Measurements from ENCODE around the gene FKBP15.

FKBP15 gene

DNA sequence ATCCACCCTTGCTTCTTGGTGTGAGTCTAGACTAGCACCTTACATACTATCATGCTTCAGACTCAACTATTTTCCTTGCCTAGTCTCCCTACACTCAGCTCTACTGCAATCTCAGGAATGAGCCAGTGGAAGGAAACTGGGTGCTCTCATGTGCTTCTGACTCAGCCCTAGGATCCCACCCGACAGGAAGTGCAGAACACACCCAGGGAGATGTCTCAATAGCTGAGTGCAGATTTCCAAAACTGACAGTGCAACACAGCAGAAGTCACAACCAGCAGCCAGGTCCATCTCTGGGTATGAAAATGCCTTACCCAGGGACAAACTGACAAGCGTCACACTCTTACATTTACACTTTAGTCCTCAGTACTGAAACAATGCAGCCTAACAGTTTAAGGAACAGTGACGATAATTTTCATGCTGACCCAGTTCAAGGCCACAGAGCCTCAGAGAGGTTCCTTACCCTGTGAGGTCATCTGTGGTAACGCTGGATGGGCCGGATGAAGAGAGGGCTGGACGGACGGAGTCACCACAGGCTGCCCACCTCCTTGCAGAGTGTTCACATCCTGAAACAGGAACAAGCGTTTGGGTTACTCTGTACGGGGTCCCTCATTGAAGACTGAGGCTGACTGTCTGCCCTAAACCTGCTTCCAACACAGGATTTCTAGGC, 33.0 kb downstream of the FKBP15 start:
- peak; percentile 64 for DNase-seq (ENCODE audit: low read depth)
- H3K4me3 ChIP-seq (ENCODE audit: low read depth, low read length), result no peak overlapping the region

DNA sequence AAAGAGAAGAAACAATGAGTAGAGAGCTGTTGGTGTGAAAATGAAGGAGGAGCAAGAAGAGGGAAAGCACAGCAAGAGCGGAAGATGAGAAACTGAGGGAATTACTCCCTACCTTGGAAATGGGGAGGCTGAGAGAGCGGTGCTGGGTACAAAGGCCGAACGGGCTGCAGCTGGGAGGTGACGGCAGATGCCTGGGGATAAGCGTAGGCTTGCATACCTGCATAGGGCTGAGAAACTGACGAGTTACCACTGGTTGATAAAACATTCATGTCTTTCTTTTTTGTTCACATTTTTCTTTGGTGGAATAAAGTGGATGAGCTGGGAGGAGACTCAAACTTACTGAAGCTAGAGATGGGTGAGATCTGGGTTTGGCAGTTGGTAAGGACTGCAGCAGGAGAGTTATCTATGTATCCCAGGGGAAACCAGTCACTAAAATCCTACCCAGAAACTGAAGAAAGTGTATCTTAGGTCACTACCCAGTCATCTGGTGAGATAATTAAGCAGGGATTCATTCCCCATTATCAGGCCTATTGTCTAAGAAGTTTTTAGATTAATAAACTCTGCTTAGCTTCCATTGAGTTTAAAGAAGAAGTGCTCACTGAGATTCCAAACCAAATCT, 34.8 kb downstream of the FKBP15 start:
- no peak for DNase-seq (ENCODE audit: low read depth)
- H3K4me3 ChIP-seq (ENCODE audit: low read depth, low read length), result no peak overlapping the region

DNA sequence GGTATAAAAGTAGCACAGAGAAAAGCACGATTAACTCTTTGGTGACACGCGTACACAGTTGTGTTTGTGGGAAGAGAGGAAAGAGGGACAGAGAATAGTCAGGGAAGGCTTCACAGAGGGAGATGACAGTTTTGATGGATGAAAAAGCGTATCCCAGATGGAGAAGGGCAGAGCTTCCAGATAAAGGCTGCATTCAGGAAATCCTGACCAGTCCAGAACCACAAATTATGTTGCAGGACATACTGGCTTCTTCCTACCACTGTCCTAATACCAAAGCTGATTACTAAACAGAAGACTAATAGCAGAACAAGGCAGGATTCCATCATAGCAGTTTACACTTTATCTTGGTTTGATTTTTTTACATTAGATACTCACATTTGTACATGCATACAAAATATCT, 35.8 kb downstream of the FKBP15 start:
- DNase-seq (ENCODE audit: low read depth), result no peak
- no peak overlapping the region for H3K4me3 ChIP-seq (ENCODE audit: low read depth, low read length)

DNA sequence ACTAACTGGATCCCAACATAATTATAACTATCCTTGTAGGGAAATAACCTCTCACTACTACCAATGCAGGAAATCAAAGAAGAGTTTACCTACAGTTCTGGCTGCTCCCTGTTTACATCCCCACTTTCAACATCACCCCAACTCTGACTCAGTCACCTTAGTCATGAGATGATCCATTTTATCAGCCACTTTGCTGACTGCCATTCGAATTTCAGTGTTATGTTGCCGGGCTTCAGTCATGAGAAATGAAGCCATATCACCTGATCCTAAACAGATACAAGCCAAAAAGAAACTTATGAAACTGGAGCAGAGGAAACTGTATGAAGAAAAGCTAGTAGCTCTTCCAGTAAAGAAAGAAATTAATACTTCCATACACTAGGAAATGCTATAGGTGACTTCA, 36.5 kb downstream of the FKBP15 start:
- no peak overlapping the region for H3K4me3 ChIP-seq (ENCODE audit: low read depth, low read length)
- no peak for DNase-seq (ENCODE audit: low read depth)

DNA sequence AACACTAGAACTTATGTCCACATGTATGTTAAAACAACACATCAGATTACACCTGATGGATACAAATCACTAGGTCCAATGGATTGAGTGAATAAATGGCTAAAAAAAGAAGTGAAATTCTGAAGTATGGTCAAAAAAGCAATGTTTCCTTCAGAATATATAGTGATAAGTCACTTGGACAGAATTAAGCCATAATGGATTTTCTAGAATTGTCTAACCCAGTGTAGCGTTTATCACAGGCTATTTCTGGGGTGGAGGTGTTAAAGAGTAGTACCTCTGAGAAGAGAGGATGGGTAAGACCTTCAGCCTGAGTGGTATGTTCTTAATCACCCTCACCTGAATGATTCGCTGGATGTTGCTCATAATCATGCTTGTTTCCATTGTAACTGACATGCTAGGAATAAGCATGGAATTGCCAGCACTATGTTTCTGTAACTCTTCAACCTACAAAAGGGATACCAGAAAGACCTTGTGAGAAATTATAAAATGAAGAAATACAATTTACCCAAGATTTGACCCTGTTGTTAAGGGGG, 37.1 kb downstream of the FKBP15 start:
- H3K4me3 ChIP-seq (ENCODE audit: low read depth, low read length), result no peak overlapping the region
- DNase-seq (ENCODE audit: low read depth), result no peak

DNA sequence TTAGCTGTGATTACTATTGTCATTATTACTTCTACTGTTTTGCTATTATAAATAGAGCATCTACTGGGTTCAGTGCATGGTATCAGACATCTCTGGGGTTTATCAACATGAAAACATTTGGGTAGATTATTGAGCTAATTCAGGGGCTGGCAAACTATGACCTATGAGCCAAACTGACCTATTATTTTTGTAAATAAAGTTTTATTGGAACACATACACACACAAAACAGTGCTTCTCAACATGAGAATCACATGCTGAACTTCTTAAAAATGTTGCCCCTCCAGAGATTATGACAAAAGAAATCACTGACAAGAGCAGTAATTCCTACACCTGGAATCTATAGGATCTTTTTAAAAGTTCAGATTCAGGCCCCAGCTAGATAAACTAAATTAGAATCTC, 39.9 kb downstream of the FKBP15 start:
- DNase-seq (ENCODE audit: low read depth), result no peak
- H3K4me3 ChIP-seq (ENCODE audit: low read depth, low read length), result no peak overlapping the region

DNA sequence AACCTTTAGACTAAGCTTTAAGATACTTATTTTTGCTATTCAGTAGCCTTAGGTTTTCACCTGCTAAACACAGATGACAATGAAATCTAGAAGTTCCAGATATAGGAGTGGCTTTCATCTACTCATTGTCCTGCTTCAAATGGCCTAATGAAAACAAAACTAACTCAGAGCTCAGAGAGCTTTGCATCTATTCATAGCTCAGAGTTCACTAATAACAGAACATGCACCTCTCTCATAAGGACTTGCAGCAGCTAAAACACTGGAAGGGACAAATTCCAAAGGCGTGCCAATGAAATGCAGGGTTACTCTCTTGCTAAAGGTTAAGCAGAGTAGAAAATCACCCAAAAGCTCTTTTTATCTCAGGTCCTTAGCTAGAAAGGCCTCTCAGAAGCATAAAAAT, 41.2 kb downstream of the FKBP15 start:
- H3K4me3 ChIP-seq (ENCODE audit: low read depth, low read length), result no peak overlapping the region
- no peak for DNase-seq (ENCODE audit: low read depth)

DNA sequence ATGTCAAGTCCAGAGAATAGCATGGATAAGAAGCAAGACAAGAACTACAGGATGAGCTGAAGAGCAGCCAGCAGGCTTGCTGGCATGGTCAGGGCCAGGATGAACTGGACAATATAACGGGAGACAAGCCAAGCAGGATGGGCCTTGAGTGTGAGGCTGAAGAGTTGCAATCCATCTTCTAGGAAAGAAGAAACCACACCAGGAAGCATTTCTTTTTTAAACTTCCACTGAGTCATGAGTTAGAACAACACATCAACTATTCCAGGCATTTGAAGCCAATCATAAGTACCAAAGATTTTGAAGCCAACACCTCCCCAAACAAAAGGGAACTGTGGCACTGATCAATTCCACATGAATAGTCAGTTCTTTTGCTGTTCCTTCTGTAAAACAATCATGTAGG, 43.0 kb downstream of the FKBP15 start:
- H3K4me3 ChIP-seq (ENCODE audit: low read depth, low read length), result no peak overlapping the region
- no peak for DNase-seq (ENCODE audit: low read depth)

DNA sequence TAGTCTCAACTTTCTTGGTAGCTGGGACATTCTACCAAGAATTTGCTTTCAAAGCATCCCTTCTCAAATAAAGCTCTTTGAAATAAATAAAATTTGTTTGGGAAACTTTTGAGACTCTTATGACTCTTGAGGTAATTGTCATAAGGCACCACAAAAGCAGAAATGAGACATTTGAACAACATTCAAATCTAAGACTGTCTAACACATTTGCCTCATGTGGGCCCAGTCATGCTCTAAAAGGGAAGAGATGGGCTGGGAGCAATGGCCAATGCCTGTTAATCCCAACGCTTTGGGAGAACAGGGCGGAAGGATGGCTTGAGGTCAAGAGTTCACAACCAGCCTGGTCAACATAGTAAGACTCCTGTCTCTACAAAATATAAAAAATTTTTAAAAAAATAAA, 43.8 kb downstream of the FKBP15 start:
- no peak overlapping the region for H3K4me3 ChIP-seq (ENCODE audit: low read depth, low read length)
- no peak for DNase-seq (ENCODE audit: low read depth)

DNA sequence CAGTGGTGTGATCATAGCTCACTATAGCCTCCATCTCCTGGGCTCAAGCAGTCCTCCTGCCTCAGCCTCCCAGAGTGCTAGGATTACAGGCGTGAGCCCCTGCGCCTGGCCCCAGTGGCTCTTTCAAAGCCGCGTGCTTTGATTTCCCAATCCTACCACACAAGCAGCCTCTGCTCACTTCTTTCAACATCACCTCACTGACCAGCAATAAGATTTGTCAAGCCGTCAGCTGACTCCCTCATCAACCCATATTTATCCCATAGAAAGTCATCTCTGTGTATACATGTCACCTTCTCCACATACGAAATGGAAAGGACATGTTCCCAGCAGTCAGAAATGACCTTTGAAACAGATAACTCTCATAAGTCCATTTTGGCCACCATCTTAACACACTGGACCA, 44.3 kb downstream of the FKBP15 start:
- no peak for DNase-seq (ENCODE audit: low read depth)
- H3K4me3 ChIP-seq (ENCODE audit: low read depth, low read length), result no peak overlapping the region

DNA sequence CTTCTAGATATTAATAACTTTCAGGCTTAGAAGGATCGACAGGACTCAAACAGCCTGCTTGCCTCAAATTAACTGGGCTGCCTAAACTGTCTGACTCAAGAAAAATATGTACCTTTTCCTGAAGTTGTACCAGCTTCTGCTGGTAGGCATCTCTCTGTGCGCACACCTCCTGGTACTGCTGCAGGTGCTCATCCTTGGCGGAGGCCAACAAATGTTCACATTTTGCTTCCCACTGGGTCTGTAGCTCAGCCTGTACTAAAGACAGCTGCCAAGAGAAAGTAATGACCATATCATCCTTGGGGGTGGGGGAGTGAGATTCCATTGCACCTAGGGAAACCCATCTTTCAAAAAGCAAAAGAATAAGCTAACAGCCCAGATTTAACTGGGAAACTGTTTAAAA, 47.7 kb downstream of the FKBP15 start:
- no peak overlapping the region for H3K4me3 ChIP-seq (ENCODE audit: low read depth, low read length)
- no peak for DNase-seq (ENCODE audit: low read depth)

DNA sequence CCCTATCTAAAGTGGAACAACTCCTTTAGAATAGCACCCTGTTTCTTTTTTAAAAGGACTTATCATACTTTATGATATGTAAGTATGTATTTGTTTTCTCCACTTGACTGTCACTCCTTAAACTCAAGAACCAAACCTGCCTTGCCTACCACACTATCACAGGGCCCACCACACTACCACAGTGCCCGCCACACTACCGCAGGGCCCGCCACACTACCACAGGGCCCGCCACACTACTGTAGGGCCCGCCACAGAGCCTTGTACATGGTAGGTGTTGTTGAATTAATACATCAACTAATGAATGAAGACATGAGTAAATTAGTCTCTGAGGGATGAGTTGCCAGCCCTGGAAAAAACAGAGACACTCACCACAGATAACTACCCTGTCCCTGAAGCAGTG, 52.3 kb downstream of the FKBP15 start:
- no peak overlapping the region for H3K4me3 ChIP-seq (ENCODE audit: low read depth, low read length)

DNA sequence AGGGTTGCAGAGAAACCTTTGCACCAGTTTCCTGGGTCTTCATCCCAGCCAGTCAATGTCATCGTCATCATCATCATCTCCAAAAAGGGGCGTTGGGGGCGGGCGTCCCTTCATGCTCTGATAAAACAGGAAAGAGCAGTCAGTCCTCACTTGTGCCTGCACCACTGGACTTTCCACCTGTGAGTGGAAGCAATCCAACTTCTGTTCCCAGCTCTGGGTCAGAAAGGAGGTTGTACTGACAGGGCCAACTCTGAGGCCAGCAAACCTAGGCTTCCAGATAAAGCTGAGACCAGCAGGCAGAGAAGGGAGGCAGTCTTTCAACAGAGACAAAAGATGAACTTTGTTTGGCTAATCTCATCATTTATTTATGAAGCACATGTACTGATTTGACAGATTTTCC, 55.0 kb downstream of the FKBP15 start:
- no peak overlapping the region for H3K4me3 ChIP-seq (ENCODE audit: low read depth, low read length)
- DNase-seq (ENCODE audit: low read depth), result no peak

More for the DNA sequence above, 52.3 kb downstream of the FKBP15 start:
- no peak for DNase-seq (ENCODE audit: low read depth)

DNA sequence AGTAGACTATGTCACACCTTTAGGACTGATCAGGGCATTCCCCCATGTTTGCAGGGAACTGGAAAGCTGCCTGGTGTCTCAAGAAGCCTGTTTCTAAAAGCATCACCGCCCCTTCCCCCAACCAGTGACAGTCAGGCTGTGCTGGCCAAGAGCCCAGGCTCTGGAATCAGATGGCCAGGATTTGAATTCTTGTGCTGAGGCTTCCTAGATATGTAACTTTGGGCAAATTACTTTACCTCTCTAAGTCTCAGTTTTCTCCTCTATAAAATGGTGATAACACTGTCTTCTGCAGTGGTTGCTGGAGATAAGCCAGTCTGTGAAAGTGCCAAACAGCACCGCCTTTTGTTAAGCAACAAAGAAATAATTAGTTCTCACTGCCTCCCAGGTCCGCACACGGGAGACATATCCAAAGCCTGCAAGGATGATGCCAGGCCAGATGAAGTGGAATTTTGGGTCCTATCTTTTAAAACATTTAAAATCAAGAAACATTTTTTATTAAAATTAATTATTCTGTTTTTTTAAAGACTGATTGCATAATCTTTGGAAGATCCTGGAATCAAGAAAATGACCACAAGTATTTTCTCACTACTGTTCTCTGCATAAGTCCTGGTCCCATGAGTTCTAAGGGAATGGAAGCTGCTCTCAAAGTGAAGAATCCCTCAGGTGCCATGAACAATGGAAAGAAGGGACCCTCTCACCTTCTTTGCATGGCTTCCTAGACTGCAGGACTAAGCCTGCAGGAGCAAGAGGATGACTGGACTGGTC, 56.4 kb downstream of the FKBP15 start:
- no peak overlapping the region for H3K4me3 ChIP-seq (ENCODE audit: low read depth, low read length)
- DNase-seq (ENCODE audit: low read depth), result no peak

DNA sequence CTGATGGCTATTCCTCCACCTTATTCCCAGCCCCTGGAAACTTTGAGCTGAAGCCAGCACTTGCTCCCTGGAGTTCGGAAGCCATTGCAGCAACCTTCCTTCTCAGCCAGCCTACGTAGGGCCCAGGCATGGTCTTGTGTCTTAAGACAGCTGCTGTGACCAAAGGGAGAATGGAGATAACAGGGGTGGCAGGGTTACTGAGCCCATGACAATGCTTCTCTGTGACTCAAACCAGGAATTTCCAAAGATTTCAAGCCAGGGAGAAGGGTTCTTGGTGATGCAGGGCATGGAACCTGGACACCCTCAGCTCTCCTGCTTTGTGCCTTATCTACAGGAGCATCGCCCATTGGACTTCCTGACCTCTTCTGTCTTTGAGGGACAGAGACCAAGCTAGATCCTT, 58.1 kb downstream of the FKBP15 start:
- no peak overlapping the region for H3K4me3 ChIP-seq (ENCODE audit: low read depth, low read length)
- DNase-seq (ENCODE audit: low read depth), result no peak

DNA sequence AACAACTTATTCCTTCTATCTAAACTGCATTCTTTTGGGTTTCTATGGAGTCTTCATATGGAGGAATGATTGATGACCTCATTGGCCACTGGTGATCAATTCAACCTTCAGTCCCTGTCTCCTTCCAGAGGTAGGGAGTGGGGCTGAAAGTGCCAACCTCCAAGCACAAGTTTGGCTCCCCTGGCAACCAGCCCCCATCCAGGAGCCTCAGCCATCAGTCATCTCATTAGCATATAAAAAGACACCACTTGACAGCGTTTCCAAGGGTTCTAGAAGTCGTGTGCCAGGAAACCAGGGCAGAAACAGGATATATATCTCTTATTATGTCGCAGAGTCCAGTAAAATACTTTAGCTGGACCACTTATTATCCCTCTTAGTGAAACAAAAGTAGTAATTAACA, 60.5 kb downstream of the FKBP15 start:
- H3K4me3 ChIP-seq (ENCODE audit: low read depth, low read length), result no peak overlapping the region

DNA sequence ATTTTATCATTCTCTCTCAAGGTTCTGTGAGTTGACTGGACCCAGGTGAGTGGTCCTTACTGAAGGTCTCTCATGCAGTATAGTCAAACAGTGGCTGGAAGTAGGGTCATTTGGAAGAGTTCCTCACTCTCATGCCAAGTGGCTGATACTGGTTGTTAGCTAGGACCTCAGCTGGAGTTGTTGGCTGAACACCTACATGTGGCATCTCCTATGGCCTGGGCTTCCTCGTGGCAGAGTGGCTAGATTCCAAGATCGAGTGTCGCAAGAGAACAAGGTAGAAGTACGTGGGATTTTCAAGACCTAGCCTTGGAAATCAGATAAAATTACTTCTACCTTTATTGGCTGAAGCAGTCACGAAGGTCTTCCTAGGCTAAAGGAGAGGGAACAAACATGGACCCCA, 62.6 kb downstream of the FKBP15 start:
- H3K4me3 ChIP-seq (ENCODE audit: low read depth, low read length), result no peak overlapping the region
- no peak for DNase-seq (ENCODE audit: low read depth)

More for the DNA sequence above, 60.5 kb downstream of the FKBP15 start:
- no peak for DNase-seq (ENCODE audit: low read depth)

DNA sequence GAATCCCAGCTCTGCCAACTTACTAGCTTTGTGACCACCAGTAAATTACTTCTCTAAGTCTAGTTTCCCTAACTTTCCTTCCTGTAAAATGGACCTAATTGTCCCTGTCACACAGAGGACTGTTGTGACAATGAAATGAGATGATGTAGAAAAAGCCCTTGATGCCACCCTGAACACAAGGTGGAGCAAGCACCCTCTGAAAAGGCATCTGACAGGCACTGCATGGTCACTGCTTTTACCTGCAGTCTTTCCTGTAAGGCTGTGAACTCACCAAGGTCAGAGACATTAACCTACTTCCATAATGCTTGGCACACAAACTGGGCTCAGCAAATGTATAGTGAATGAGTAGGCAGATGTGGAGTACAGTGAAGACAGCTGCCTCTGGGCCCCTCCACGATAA, 64.2 kb downstream of the FKBP15 start:
- no peak overlapping the region for H3K4me3 ChIP-seq (ENCODE audit: low read depth, low read length)
- DNase-seq (ENCODE audit: low read depth), result no peak

DNA sequence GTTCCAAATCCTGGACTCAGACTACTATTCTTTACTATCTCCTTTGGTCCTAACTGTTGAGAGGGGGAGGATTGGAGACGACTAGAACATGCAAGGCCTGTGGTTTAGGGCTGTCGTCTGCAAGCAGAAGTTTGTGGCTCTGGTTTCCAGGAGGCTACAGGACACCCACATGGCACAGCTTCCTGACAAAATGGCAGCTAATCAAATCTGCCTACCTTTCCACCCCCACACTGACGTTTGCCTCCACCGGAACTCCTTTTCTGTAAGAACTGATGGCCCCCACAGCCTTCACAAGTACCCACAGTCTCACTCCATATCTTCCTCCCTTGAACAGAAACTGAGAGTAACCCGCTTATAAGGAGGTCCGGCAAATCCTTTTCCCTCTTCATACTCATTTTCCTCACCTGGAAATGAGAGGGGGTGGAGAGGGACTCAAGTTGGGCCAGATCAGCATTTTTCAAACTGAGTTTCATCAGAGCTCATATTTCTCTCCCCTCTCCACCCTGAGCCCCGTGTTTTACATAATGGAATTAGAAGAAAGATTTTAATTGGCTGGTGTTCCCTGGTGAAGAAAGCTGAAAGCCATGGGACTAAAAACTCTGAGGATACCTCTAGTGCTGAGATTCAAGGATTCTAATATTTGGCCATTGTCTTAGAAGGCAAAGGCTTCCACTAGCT, 65.0 kb downstream of the FKBP15 start:
- DNase-seq (ENCODE audit: low read depth), result no peak
- H3K4me3 ChIP-seq (ENCODE audit: low read depth, low read length), result no peak overlapping the region

DNA sequence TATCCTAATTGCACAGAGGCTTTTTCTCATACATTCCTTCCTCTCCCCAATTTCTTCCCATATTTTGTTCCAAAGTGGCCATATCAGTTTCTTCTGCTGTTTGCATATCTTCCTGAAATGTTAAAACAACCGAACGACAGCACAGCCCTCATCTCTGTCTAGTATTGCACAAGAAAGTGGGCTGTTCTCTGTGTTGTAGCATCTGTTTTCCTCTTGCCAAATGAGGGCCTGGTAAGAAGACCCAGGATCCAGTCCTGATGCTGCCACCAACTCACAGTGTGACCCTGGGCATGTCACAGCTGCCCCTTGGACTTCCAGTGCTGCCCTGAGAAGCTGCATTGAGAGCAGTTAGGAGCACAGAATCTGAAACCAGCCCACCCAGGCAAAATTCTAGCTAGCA, 66.1 kb downstream of the FKBP15 start:
- no peak for DNase-seq (ENCODE audit: low read depth)
- no peak overlapping the region for H3K4me3 ChIP-seq (ENCODE audit: low read depth, low read length)

Measured in skeletal muscle cell (primary cell).